ENCODE measurements around the gene PCIF1. TPM values are rescaled to one million over a fixed set of nuclear protein-coding genes. Genes with fewer than 3 reads are reported as not detected.
"Not testable (repeated sequence)": the region's sequence is repeated elsewhere in the genome, so short reads cannot be mapped to it uniquely, and the experiment has no call there.

Gene PCIF1
- polyA plus RNA-seq, 4 donors = 16.1 to 30.0 (median 26.8) TPM

- Histone ChIP-seq H3K36me3 (ENCODE audit: control insufficient read depth in 3 of 3, insufficient read depth in 2 of 3, low read depth in 1 of 3, low read length in 3 of 3) (peaks cover 17 to 73% (median 19%) of the 10 kb centered on the region in 3 donors), H3K27ac (ENCODE audit: low read depth in 1 of 3, low read length in 2 of 3) (no peak overlapping the region), H3K4me1 (ENCODE audit: control insufficient read depth in 3 of 3, insufficient read depth in 2 of 3, low read depth in 1 of 3, low read length in 2 of 3) (no peaks in the 10 kb centered on the region), H3K27me3 (ENCODE audit: control insufficient read depth in 3 of 3, insufficient read depth in 3 of 3, low read length in 3 of 3) (no peaks in the 10 kb centered on the region), H3K9me3 (ENCODE audit: control insufficient read depth in 2 of 2, insufficient read depth in 1 of 2, low read depth in 1 of 2, low read length in 1 of 2) (no peaks in the 10 kb centered on the region), H3K4me3 (ENCODE audit: low read depth in 1 of 3, low read length in 3 of 3) (no peak overlapping the region)
- DNase-seq (no peak), FAIRE-seq (no peak)
- 94 to 97% (median 95%) methylated on average over 5 of the region's 5 CpGs for WGBS, 3 donors
Measured at GRCh38 chr20:45952861-45953260, 18.4 kb downstream of the PCIF1 start.

- Histone ChIP-seq H3K27ac (ENCODE audit: low read depth in 1 of 3, low read length in 2 of 3) (no peak overlapping the region), H3K27me3 (ENCODE audit: control insufficient read depth in 3 of 3, insufficient read depth in 3 of 3, low read length in 3 of 3) (no peaks in the 10 kb centered on the region), H3K4me1 (ENCODE audit: control insufficient read depth in 3 of 3, insufficient read depth in 2 of 3, low read depth in 1 of 3, low read length in 2 of 3) (no peaks in the 10 kb centered on the region), H3K9me3 (ENCODE audit: control insufficient read depth in 2 of 2, insufficient read depth in 1 of 2, low read depth in 1 of 2, low read length in 1 of 2) (peaks cover 0 to 1% of the 10 kb centered on the region in 2 donors), H3K4me3 (ENCODE audit: low read depth in 1 of 3, low read length in 3 of 3) (no peak overlapping the region), H3K36me3 (ENCODE audit: control insufficient read depth in 3 of 3, insufficient read depth in 2 of 3, low read depth in 1 of 3, low read length in 3 of 3) (peaks cover 23 to 72% (median 26%) of the 10 kb centered on the region in 3 donors)
- 91 to 93% (median 93%) methylated on average over 9 of the region's 9 CpGs for WGBS, 3 donors
- FAIRE-seq (no peak), DNase-seq (no peak)
Measured at GRCh38 chr20:45953672-45954071, 19.2 kb downstream of the PCIF1 start.

DNA sequence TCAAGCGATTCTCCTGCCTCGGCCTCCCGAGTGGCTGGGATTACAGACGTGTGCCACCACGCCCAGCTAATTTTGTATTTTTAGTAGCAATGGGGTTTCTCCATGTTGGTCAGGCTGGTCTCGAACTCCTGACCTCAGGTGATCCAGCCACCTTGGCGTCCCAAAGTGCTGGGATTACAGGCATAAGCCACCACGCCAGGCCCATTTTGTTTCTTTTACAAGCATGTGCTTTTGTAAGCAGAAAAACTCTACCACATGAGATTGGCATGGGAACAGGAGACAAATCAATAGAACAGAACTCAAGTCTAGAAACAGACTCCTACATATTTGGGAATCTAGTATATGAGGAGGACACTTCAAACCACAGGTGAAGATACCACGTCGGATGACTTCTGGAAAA lies 21.8 kb downstream of the PCIF1 start:
- not testable (repeated sequence) for DNase-seq; H3K27ac ChIP-seq (ENCODE audit: low read depth in 1 of 3, low read length in 2 of 3); FAIRE-seq; H3K27me3 ChIP-seq (ENCODE audit: control insufficient read depth in 3 of 3, insufficient read depth in 3 of 3, low read length in 3 of 3); H3K4me3 ChIP-seq (ENCODE audit: low read depth in 1 of 3, low read length in 3 of 3); H3K9me3 ChIP-seq (ENCODE audit: control insufficient read depth in 2 of 2, insufficient read depth in 1 of 2, low read depth in 1 of 2, low read length in 1 of 2); H3K4me1 ChIP-seq (ENCODE audit: control insufficient read depth in 3 of 3, insufficient read depth in 2 of 3, low read depth in 1 of 3, low read length in 2 of 3)
- H3K36me3 ChIP-seq (ENCODE audit: control insufficient read depth in 3 of 3, insufficient read depth in 2 of 3, low read depth in 1 of 3, low read length in 3 of 3) = peaks cover 32 to 75% (median 45%) of the 10 kb centered on the region in 3 donors
- 89 to 96% (median 92%) methylated on average over 10 of the region's 10 CpGs for WGBS, 3 donors

DNA sequence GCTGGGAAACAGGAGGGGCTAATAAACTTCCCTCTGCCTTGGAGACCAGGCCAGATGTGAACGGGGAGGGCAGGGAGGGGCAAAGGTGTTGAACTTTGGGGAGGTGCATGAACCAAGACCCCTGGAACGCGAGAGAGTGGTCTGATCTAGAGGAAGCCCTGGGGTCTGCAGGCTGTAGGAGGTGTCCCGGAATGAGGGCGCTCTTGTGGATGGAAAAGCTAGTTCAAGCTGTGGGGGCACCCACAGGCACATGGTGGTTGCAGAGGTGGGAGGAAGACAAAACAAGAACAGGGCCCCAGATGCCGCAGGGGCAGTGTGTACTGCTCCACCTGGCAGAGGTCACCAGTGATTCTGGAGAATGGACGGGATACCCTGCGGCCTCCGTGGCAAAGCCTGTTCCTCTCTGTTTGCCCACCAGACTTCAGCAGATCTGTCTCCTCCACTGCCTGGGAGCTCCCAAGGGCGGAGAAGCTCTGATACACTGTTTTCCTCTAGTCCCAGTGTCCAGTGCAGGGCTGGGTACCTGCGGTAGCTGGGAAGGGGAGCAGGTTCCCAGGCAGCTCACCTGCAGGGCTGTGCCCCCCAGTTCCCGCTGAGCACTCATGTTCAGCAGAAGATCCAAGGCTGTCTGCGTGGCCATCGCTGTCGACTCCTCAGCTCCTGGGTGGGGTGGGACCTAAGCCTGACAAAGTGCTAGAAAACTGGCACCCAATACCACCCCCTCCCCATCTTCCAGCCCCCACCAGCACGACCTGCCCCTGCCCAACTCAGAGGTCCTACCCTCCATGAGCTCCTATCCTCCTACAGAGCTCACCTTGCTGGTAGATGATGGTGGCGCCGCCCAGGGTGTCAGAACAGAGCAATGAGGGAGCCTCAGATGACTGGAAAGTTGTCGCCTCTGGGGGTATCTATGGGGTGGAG lies 22.8 kb downstream of the PCIF1 start:
- Histone ChIP-seq H3K27ac (ENCODE audit: low read depth in 1 of 3, low read length in 2 of 3) (no peak overlapping the region), H3K36me3 (ENCODE audit: control insufficient read depth in 3 of 3, insufficient read depth in 2 of 3, low read depth in 1 of 3, low read length in 3 of 3) (peaks cover 27 to 75% (median 46%) of the 10 kb centered on the region in 3 donors), H3K27me3 (ENCODE audit: control insufficient read depth in 3 of 3, insufficient read depth in 3 of 3, low read length in 3 of 3) (no peaks in the 10 kb centered on the region), H3K4me3 (ENCODE audit: low read depth in 1 of 3, low read length in 3 of 3) (no peak overlapping the region), H3K9me3 (ENCODE audit: control insufficient read depth in 2 of 2, insufficient read depth in 1 of 2, low read depth in 1 of 2, low read length in 1 of 2) (peaks cover 0 to 3% of the 10 kb centered on the region in 2 donors), H3K4me1 (ENCODE audit: control insufficient read depth in 3 of 3, insufficient read depth in 2 of 3, low read depth in 1 of 3, low read length in 2 of 3) (no peaks in the 10 kb centered on the region)
- FAIRE-seq = no peak
- 86 to 89% (median 88%) methylated on average over 19 of the region's 19 CpGs for WGBS, 3 donors
- no peak for DNase-seq

- H3K27me3 ChIP-seq (ENCODE audit: control insufficient read depth in 3 of 3, insufficient read depth in 3 of 3, low read length in 3 of 3) = no peaks in the 10 kb centered on the region
- no peak for DNase-seq
- peaks cover 0 to 3% of the 10 kb centered on the region in 2 donors for H3K9me3 ChIP-seq (ENCODE audit: control insufficient read depth in 2 of 2, insufficient read depth in 1 of 2, low read depth in 1 of 2, low read length in 1 of 2)
- 95 to 98% (median 98%) methylated on average over 4 of the region's 4 CpGs for WGBS, 3 donors
- no peaks in the 10 kb centered on the region for H3K4me1 ChIP-seq (ENCODE audit: control insufficient read depth in 3 of 3, insufficient read depth in 2 of 3, low read depth in 1 of 3, low read length in 2 of 3)
- FAIRE-seq = no peak
- no peak overlapping the region for H3K4me3 ChIP-seq (ENCODE audit: low read depth in 1 of 3, low read length in 3 of 3)
- peaks cover 31 to 72% (median 47%) of the 10 kb centered on the region in 3 donors for H3K36me3 ChIP-seq (ENCODE audit: control insufficient read depth in 3 of 3, insufficient read depth in 2 of 3, low read depth in 1 of 3, low read length in 3 of 3)
- H3K27ac ChIP-seq (ENCODE audit: low read depth in 1 of 3, low read length in 2 of 3) = no peak overlapping the region
Measured at GRCh38 chr20:45958593-45958992, 24.1 kb downstream of the PCIF1 start.

DNA sequence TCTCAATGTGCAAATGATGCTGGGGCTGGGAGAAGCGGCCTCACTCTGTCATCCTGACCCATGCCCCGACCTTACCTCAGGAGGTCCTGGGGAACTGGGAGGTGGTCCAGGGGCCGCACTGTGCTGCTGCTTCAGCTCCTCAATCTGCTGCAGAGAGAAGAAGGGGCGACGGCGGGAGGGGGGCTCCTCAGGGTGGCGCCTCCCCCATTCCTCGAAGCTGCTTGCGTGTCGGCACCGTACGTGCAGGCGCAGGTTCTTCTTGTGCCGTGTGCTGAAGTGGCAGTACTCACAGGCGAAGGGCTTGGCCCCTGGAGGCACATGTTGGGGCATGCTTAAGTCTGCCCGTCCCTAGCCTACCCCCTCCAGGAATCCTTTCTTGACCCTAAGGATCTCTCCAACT lies 24.6 kb downstream of the PCIF1 start:
- FAIRE-seq (no peak), DNase-seq (no peak)
- no peaks in the 10 kb centered on the region for H3K4me1 ChIP-seq (ENCODE audit: control insufficient read depth in 3 of 3, insufficient read depth in 2 of 3, low read depth in 1 of 3, low read length in 2 of 3)
- H3K9me3 ChIP-seq (ENCODE audit: control insufficient read depth in 2 of 2, insufficient read depth in 1 of 2, low read depth in 1 of 2, low read length in 1 of 2) = peaks cover 0 to 3% of the 10 kb centered on the region in 2 donors
- peaks cover 33 to 72% (median 47%) of the 10 kb centered on the region in 3 donors for H3K36me3 ChIP-seq (ENCODE audit: control insufficient read depth in 3 of 3, insufficient read depth in 2 of 3, low read depth in 1 of 3, low read length in 3 of 3)
- 93 to 95% (median 93%) methylated on average over 16 of the region's 16 CpGs for WGBS, 3 donors
- no peak overlapping the region for H3K27ac ChIP-seq (ENCODE audit: low read depth in 1 of 3, low read length in 2 of 3)
- H3K4me3 ChIP-seq (ENCODE audit: low read depth in 1 of 3, low read length in 3 of 3) = no peak overlapping the region
- no peaks in the 10 kb centered on the region for H3K27me3 ChIP-seq (ENCODE audit: control insufficient read depth in 3 of 3, insufficient read depth in 3 of 3, low read length in 3 of 3)

DNA sequence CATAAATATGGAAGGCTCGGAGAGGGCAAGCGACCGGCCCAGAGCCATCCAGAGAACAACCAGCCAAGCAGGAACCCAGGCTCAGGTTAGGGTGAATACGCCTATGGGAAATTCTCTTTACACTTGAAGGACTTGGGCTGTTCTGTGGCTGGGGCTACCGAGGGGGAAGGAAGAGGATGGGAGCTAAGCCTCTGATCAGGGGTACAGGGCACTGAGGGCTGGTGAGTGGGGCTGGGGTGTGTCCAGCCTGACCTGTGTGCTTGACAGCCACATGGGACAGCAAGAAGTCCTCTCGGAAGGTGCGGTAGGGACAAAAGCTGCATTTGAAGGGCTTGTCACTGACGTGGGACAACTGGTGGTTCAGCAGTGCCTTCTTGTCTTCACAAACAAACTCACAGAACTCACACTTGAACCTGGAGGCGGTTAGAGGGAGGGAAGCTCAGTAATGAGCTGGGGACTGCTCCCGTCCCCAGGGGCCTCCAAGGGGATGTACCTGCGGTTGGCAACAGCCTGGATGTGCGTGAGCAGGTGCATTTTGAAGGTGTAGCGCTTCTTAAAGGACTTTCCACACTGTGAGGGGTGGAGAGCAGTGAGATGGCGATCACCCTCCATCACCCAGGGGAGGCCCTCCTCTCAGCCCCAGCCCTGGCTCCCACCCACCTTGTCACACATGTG lies 25.6 kb downstream of the PCIF1 start:
- no peak for DNase-seq
- no peak for FAIRE-seq
- 94 to 97% (median 96%) methylated on average over 14 of the region's 14 CpGs for WGBS, 3 donors
- no peak overlapping the region for H3K27ac ChIP-seq (ENCODE audit: low read depth in 1 of 3, low read length in 2 of 3)
- peaks cover 35 to 78% (median 47%) of the 10 kb centered on the region in 3 donors for H3K36me3 ChIP-seq (ENCODE audit: control insufficient read depth in 3 of 3, insufficient read depth in 2 of 3, low read depth in 1 of 3, low read length in 3 of 3)
- no peaks in the 10 kb centered on the region for H3K4me1 ChIP-seq (ENCODE audit: control insufficient read depth in 3 of 3, insufficient read depth in 2 of 3, low read depth in 1 of 3, low read length in 2 of 3)
- no peak overlapping the region for H3K4me3 ChIP-seq (ENCODE audit: low read depth in 1 of 3, low read length in 3 of 3)
- H3K27me3 ChIP-seq (ENCODE audit: control insufficient read depth in 3 of 3, insufficient read depth in 3 of 3, low read length in 3 of 3) = no peaks in the 10 kb centered on the region
- peaks cover 0 to 3% of the 10 kb centered on the region in 2 donors for H3K9me3 ChIP-seq (ENCODE audit: control insufficient read depth in 2 of 2, insufficient read depth in 1 of 2, low read depth in 1 of 2, low read length in 1 of 2)

GRCh38 chr20:45962031-45962755 lies 27.7 kb downstream of the PCIF1 start:
- DNase-seq (no peak), FAIRE-seq (no peak)
- no peak overlapping the region for H3K4me3 ChIP-seq (ENCODE audit: low read depth in 1 of 3, low read length in 3 of 3)
- H3K36me3 ChIP-seq (ENCODE audit: control insufficient read depth in 3 of 3, insufficient read depth in 2 of 3, low read depth in 1 of 3, low read length in 3 of 3) = peaks cover 39 to 91% (median 52%) of the 10 kb centered on the region in 3 donors
- H3K27ac ChIP-seq (ENCODE audit: low read depth in 1 of 3, low read length in 2 of 3) = no peak overlapping the region
- peaks cover 0 to 3% of the 10 kb centered on the region in 2 donors for H3K9me3 ChIP-seq (ENCODE audit: control insufficient read depth in 2 of 2, insufficient read depth in 1 of 2, low read depth in 1 of 2, low read length in 1 of 2)
- H3K27me3 ChIP-seq (ENCODE audit: control insufficient read depth in 3 of 3, insufficient read depth in 3 of 3, low read length in 3 of 3) = no peaks in the 10 kb centered on the region
- H3K4me1 ChIP-seq (ENCODE audit: control insufficient read depth in 3 of 3, insufficient read depth in 2 of 3, low read depth in 1 of 3, low read length in 2 of 3) = no peaks in the 10 kb centered on the region
- WGBS, 3 donors = 93 to 97% (median 97%) methylated on average over 26 of the region's 26 CpGs

Data from small intestine (tissue), 7 donors.